Sigmoid colon (tissue), 4 donors: ENCODE measurements around the gene RGS19.

Experiments
- CTCF ChIP-seq, 4 experiments: fragments of 450-650 bp in 3 of 4; fragments of 200-600 bp in 1 of 4; IDR thresholded peaks; one replicate each; pipeline ENCODE4 v1.5.1; 2016 to 2019; ENCODE audit warnings: antibody characterized with exemption in 4 of 4, mild to moderate bottlenecking in 3 of 4, moderate library complexity in 2 of 4
- POLR2A ChIP-seq, 2 donors: fragments of 450-650 bp; IDR thresholded peaks; one replicate each; pipeline ENCODE4 v1.6.1; 2016; ENCODE audit warnings: antibody characterized with exemption in 2 of 2, mild to moderate bottlenecking in 2 of 2, moderate library complexity in 2 of 2
- POLR2AphosphoS5 ChIP-seq, 4 donors: sonication (generic); formaldehyde crosslinking; IDR thresholded peaks; one replicate each; pipeline ENCODE4 v1.6.1; 2017; ENCODE audit warnings: antibody characterized with exemption in 4 of 4

- TF ChIP-seq CTCF (IDR thresholded peaks at IDR 0.05) (no peak), POLR2A (IDR thresholded peaks at IDR 0.05) (no peak), POLR2AphosphoS5 (IDR thresholded peaks at IDR 0.05) (no peak)
These were observed 14.0 kb downstream of the RGS19 start for GRCh38 chr20:64065062-64065973.
